Activated T-helper 2 cell treated with anti-CD3 and anti-CD28 coated beads, Interferon-gamma antibody, Interleukin-2, Interleukin-4, amounts not matched to agents 10 μg/mL and 5 μg/mL and 100 μg/mL, durations not matched to agents 14 hours and 24 hours and 36 hours (primary cell): ENCODE measurements around the gene JUN. TPM values are rescaled to one million over a fixed set of nuclear protein-coding genes. Genes with fewer than 3 reads are reported as not detected.

ENCODE experiments used
- DNase-seq: peaks from one replicate; pipeline ENCODE4 v3.0.0; 2021; ENCODE audit warnings: low spot score
- H3K27ac Mint-ChIP-seq: one replicate; pipeline ENCODE4 v1.8.0; 2021; ENCODE audit warnings: mixed read lengths
- H3K27me3 Mint-ChIP-seq: one replicate; pipeline ENCODE4 v1.8.0; 2021; ENCODE audit warnings: low read depth, mixed read lengths
- H3K36me3 Mint-ChIP-seq: one replicate; pipeline ENCODE4 v1.8.0; 2021; ENCODE audit warnings: low read depth, mixed read lengths
- H3K4me1 Mint-ChIP-seq: one replicate; pipeline ENCODE4 v1.8.0; 2021; ENCODE audit warnings: low read depth, mixed read lengths
- H3K4me3 Mint-ChIP-seq: one replicate; pipeline ENCODE4 v1.8.0; 2021; ENCODE audit warnings: low read depth, mild to moderate bottlenecking, moderate library complexity, mixed read lengths
- H3K9me3 Mint-ChIP-seq: one replicate; pipeline ENCODE4 v1.8.0; 2021; ENCODE audit warnings: mixed read lengths
- intact Hi-C: fragments of 100-400 bp; cut with micrococcal nuclease; formaldehyde crosslinking; loops from one replicate; pipeline ENCODE4 v1.15.1; 2023
- total RNA-seq: library from RNA; stranded (reverse); gene quantifications from 2 replicates; pipeline ENCODE4 v1.2.3, GENCODE V29; 2022

The JUN gene
- total RNA-seq, 1 donor from 2014 or later = 30.2 TPM

DNA sequence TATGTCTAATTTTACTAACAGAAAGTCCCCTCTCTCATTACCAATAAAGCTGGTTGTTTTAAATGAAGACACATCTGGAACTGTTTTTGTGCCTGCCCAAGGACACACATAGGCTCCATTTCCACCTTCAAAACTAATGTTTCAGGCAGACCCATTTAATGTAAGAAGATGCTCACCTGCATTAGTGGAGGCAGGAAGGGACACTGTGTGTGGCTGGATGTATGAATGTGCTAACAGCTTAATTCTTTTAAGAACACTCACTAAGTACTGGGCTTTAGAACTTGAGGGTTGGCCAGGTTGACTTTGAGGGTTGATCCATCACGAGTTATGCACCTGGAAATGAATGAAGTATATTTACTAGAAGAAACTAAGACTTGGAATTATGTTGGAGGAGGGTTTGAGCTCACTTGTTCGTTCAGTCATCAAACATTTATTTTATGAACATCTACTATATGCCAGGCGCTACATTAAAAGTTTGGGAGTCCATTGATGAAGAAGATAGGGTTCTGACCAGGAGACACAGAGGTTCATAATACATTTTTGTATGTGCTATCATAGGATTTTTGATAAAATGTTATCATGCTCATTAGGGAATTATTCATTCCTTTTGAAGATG lies 5.4 kb downstream of the JUN start:
- no peak overlapping the region for H3K4me3 Mint-ChIP-seq
- no peak for DNase-seq
- H3K36me3 Mint-ChIP-seq = peaks cover 27% of the 10 kb centered on the region
- peaks cover 27% of the 10 kb centered on the region for H3K4me1 Mint-ChIP-seq
- intact Hi-C loops = no loop called here
- H3K9me3 Mint-ChIP-seq = no peaks in the 10 kb centered on the region
- H3K27ac Mint-ChIP-seq = no peak overlapping the region
- H3K27me3 Mint-ChIP-seq = peaks cover 23% of the 10 kb centered on the region

DNA sequence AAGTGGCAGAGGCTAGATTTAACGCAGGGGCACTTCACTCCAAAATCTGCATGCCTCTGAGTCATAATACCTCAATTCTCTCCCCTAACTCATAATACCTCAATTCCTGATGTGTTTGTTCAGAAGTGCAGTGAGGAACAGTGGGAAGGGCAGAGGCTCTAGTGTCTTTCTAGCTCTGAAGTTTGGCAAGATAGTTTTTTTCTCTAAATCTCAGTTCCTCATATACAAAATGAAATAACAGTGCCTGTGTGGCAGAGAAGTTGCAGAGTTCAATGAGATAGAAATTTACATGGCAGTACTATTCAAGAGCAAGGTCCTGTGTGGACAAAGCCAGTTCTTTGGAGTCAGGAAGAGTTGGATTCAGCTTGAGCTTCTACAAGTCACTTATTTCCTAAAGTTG lies 9.8 kb downstream of the JUN start:
- Mint-ChIP-seq H3K9me3 (no peaks in the 10 kb centered on the region), H3K36me3 (no peaks in the 10 kb centered on the region), H3K27ac (no peak overlapping the region), H3K4me1 (peaks cover 12% of the 10 kb centered on the region), H3K4me3 (no peak overlapping the region), H3K27me3 (peaks cover 8% of the 10 kb centered on the region)
- DNase-seq = no peak
- intact Hi-C loops = no loop called here

DNA sequence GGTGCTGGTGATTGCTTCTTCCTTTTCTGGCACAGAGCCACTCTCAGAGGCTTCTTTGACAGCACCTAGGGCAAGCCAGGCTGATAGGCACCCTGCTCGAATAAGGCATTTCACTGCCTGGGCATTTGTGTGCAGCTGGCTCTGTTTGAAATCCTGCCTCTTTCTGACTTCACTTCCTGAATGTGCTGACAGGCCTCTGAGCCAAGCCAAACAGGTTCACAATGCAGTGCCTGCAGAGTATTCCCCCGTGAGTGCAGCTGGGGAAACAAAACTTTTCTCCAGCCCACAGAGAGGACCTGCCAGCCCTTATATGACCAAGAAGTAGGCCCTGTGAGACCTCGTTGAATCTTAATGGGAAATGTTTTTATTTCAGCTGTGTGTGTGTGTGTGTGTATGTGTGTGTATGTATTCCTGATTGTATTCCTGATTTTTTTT lies 10.4 kb downstream of the JUN start:
- no peaks in the 10 kb centered on the region for H3K36me3 Mint-ChIP-seq
- peaks cover 12% of the 10 kb centered on the region for H3K4me1 Mint-ChIP-seq
- DNase-seq = no peak
- peaks cover 2% of the 10 kb centered on the region for H3K27me3 Mint-ChIP-seq
- no peaks in the 10 kb centered on the region for H3K9me3 Mint-ChIP-seq
- H3K4me3 Mint-ChIP-seq = no peak overlapping the region
- no peak overlapping the region for H3K27ac Mint-ChIP-seq
- intact Hi-C loops = no loop called here

DNA sequence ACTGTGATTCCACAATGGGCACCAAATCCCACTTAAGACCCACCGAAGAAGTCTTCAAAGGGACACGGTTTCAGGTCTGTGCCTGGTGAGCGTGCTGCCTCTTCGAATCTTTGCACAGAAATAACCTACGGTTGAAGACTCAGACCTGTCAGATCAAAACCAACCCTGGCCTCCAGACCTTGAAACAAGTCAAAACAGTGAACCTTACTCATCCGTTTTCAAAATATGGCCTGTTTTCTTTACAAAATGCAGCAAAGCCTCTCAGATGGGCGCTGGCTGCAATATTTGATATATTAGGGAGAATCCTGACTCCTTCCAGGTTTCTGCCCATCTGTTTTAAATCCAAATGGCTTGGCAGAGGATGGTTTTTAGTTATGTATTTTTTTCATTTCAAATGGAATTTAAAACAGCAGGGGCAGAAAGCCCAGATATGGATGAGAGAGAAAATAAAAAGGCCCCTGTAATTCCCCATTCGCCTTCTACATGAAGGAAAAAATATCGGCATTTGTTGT lies 14.0 kb downstream of the JUN start:
- intact Hi-C loops = no loop called here
- no peak overlapping the region for H3K27ac Mint-ChIP-seq
- no peaks in the 10 kb centered on the region for H3K36me3 Mint-ChIP-seq
- peaks cover 12% of the 10 kb centered on the region for H3K4me1 Mint-ChIP-seq
- DNase-seq = no peak
- H3K9me3 Mint-ChIP-seq = no peaks in the 10 kb centered on the region
- H3K4me3 Mint-ChIP-seq = no peak overlapping the region
- H3K27me3 Mint-ChIP-seq = peaks cover 3% of the 10 kb centered on the region

DNA sequence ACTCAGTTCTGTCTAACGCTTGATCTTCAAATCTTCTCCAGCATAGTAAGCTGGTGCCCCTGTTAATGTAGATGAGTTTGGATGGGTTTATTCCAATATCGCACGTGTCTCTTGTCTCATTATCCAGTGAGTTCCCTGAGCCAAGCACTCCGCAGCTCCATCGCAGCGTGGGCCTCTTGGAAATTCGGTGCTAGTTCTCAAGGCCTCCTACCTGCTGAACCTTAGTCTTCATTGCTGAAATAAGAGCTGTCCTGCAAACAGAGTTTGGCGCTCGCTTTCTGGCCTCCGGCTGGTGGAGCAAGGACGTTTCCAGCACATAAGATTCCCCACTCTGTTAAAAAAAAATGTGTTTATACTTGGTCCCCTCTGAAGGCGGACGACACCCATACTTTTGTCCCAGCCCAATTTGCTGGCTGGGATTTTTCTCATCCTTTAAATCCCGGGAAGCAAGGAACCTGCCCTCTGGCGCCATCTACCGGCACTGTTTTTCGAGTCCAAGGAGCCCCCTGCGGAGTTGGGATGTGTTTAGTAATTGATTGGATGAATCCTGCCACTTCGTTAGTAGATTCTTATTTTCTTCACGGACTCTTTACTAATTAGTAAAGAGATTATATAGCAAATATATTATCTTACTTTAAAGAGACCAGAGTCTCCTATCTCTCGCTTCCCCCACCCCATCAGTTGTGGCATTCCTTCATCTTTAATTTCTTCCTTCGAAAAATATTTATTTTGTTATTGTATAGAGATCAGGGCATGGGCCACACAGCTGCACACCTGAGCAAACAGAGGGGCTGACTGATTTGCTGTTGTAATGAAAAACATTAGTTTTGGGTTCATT lies 14.7 kb downstream of the JUN start:
- Mint-ChIP-seq H3K4me3 (no peak overlapping the region), H3K4me1 (peaks cover 12% of the 10 kb centered on the region), H3K36me3 (no peaks in the 10 kb centered on the region), H3K27me3 (peaks cover 3% of the 10 kb centered on the region), H3K9me3 (no peaks in the 10 kb centered on the region), H3K27ac (no peak overlapping the region)
- DNase-seq = no peak
- intact Hi-C loops = loop anchor here (1.0 kb wide), 1 partner anchor 29 kb away; no protein-coding TSS in a partner anchor

DNA sequence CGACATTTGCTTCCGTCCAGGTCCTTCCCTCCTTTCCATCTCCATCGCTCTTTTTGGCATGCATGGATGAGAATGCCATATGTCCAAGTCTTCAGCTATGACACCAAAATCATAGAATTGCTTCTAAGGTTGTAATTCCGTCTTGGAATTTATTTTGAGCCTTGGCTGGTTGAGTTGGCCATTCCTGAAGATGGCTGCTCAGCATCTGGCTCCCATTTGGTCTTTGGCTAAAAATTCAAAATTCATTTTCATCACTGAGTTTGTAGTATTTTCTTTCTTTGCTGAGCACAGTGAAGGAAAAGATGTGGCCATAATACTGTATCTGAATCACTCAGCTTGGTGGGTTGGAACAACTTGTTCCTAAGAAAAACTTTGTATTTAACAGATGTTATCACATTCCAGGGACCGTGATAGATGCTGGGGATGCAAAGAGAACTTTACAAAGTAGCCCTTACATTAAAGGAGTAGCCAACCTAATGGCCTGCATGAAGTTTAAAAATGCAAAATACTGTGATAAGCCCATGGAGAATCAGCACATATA lies 15.6 kb downstream of the JUN start:
- no peak for DNase-seq
- Mint-ChIP-seq H3K9me3 (no peaks in the 10 kb centered on the region), H3K4me3 (no peak overlapping the region), H3K36me3 (no peaks in the 10 kb centered on the region), H3K4me1 (peaks cover 3% of the 10 kb centered on the region), H3K27ac (no peak overlapping the region), H3K27me3 (peaks cover 3% of the 10 kb centered on the region)
- intact Hi-C loops = loop anchor here (1.0 kb wide), 1 partner anchor 28 kb away; no protein-coding TSS in a partner anchor

DNA sequence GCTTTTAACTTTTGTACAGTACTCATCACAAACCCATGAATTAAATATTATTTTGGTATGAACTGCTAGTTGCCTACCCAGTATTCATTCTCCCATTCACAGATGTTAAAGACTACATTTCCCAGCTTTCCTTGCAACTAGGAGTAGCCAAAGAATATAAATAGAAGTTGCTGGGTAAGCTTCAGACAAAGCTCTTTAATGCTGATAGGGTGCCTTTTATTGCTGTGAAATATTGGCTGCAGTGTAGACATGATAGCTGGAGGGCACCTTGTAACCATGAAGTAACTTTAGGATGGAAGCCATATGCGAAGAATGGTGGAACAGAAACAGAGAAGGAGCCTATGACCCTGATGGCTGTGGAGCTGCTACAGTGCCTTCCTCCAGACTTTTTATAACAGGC lies 16.7 kb downstream of the JUN start:
- H3K36me3 Mint-ChIP-seq = no peaks in the 10 kb centered on the region
- no peak for DNase-seq
- no peaks in the 10 kb centered on the region for H3K9me3 Mint-ChIP-seq
- no peaks in the 10 kb centered on the region for H3K4me1 Mint-ChIP-seq
- peaks cover 8% of the 10 kb centered on the region for H3K27me3 Mint-ChIP-seq
- H3K27ac Mint-ChIP-seq = no peak overlapping the region
- no peak overlapping the region for H3K4me3 Mint-ChIP-seq
- intact Hi-C loops = no loop called here

DNA sequence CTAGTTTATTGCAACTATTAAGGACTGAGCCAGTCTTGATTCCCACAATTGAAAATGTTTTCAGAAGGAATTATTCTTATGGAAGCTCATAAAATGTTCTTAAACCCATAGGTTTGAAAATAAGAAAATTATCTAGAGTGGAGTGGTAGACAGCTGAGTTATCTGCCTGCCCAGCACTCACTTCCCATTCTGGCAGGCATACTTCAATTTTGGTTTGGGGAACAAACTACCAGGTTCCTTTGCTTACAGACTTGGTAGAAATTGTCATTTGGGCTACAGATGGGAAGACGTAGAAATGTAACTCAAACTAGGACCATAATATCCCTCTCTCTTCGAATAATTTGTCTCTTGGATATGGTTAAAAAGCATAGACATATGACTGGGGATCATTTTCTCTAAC lies 18.4 kb downstream of the JUN start:
- Mint-ChIP-seq H3K27ac (no peak overlapping the region), H3K27me3 (peaks cover 9% of the 10 kb centered on the region), H3K9me3 (no peaks in the 10 kb centered on the region), H3K4me1 (no peaks in the 10 kb centered on the region), H3K36me3 (no peaks in the 10 kb centered on the region), H3K4me3 (no peak overlapping the region)
- no peak for DNase-seq
- intact Hi-C loops = no loop called here

DNA sequence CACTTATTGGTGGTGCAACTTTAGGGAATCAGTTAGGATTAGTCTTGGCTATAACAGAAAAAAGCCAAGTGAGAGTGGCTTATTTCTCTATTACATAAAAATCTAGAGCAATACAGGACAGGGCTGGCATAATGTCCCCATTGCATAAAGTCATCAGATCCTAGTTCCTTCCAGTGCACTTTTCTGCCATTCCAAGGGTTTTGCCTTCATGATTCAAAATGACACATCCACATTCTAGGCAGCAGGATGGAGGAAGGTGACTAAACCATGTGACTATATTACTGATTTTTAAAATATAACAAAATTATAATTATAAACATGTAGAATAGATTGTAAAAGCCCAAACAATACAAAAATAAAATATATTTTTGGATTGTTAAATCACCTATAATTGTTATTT lies 18.8 kb downstream of the JUN start:
- Mint-ChIP-seq H3K4me3 (no peak overlapping the region), H3K27me3 (peaks cover 9% of the 10 kb centered on the region), H3K27ac (no peak overlapping the region), H3K9me3 (no peaks in the 10 kb centered on the region), H3K4me1 (no peaks in the 10 kb centered on the region), H3K36me3 (no peaks in the 10 kb centered on the region)
- intact Hi-C loops = no loop called here
- no peak for DNase-seq

DNA sequence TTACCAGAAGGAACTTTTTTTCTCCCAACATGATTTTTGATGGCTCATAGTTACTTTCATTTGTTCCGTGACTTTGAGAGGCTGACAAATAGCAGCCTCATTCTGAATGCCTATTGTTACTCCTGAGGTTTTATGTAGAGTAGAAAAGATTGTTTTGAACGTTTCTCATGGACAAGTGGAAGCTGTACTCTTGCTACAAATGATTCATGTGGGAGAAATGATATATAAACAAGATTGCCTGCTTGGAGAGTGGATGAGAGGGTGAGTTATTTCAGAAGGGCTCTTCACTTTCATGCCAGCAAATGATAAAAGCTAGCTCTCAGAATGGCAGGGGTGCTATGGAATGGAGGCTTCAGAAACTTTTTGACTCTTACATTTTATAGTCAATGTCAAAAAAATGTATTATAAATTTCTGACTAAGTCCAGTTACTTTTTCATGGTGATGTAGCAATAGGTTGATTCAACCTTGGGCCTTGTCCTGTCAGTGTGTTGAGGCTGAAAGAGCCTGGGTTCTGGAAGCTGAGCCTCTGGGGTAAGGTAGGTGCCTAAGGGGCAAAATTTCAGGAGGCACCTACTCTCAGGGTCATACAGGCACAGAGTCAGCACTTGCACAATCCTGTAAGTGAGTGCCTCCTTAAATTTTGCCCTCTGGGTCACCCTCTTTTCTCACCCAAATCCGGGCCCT lies 19.4 kb downstream of the JUN start:
- Mint-ChIP-seq H3K27me3 (peaks cover 9% of the 10 kb centered on the region), H3K36me3 (no peaks in the 10 kb centered on the region), H3K27ac (no peak overlapping the region), H3K4me1 (no peaks in the 10 kb centered on the region), H3K4me3 (no peak overlapping the region), H3K9me3 (no peaks in the 10 kb centered on the region)
- DNase-seq = no peak
- intact Hi-C loops = no loop called here

DNA sequence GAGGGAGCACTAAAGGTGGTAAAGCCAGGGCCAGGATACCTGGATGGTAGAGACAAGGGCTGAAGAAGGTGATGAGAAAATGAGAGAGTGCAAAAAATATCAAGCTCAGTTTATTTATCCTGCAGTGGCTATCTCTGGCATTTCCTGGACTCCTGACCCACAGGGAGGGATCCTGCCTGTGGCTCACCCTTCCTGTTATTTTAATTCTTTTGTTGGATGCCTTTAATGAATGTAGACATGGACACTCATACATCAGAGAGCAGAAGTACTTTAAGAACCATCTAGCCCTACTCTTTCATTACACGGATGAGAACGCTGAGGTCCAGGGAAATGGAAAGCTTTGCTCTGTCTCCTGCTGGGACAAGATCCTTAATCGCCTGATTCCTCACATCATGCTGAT lies 20.6 kb downstream of the JUN start:
- Mint-ChIP-seq H3K27ac (no peak overlapping the region), H3K36me3 (no peaks in the 10 kb centered on the region), H3K4me3 (no peak overlapping the region), H3K27me3 (peaks cover 9% of the 10 kb centered on the region), H3K4me1 (peaks cover 4% of the 10 kb centered on the region), H3K9me3 (no peaks in the 10 kb centered on the region)
- DNase-seq = no peak
- intact Hi-C loops = no loop called here

DNA sequence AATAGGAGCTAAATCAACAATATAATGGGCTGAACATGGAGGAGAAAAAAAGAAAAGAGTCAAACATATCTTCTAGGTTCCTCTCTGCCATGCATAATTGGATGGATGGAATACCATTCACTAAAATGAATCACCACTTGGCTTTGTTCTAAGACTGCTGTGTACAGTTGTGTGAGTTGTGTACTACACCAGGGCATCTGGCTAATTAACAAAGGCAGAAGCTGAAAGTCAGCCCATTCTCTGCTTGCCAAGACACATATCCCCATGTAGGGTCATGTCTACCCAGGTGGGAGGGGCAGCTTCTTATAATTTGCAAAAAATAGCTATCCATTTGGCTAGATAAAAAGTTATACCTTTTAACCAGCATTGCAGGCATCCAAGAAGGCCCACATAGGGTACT lies 21.0 kb downstream of the JUN start:
- Mint-ChIP-seq H3K36me3 (no peaks in the 10 kb centered on the region), H3K4me3 (no peak overlapping the region), H3K27me3 (peaks cover 9% of the 10 kb centered on the region), H3K27ac (no peak overlapping the region), H3K4me1 (peaks cover 4% of the 10 kb centered on the region), H3K9me3 (no peaks in the 10 kb centered on the region)
- intact Hi-C loops = no loop called here
- DNase-seq = no peak
